H1 (cell line): ENCODE data around the gene MEGF11. TPM values are rescaled to one million over a fixed set of nuclear protein-coding genes. Genes with fewer than 3 reads are reported as not detected.

Source experiments
- CTCF ChIA-PET: fragments of 300-600 bp; sonication (Branson Sonifier 250); formaldehyde crosslinking; loops from one replicate; lab custom pipeline; 2021; ENCODE audit not compliant: partially characterized antibody; lab: Charles Lee
- POLR2A ChIA-PET: fragments of 300-600 bp; sonication (Branson Sonifier 250); formaldehyde crosslinking; loops from one replicate; lab custom pipeline; 2021; ENCODE audit warnings: inconsistent platforms; ENCODE audit not compliant: partially characterized antibody; lab: Charles Lee
- DNase-seq, 2 experiments: peaks; one replicate each; pipeline versions ENCODE4 v3.0.0 to v3.0.0-alpha.2; 2010 to 2022; ENCODE audit warnings: low spot score in 2 of 2, low read depth in 1 of 2, mixed read lengths in 1 of 2
- FAIRE-seq: peaks from 2 replicates; lab custom pipeline; 2011; peaks lifted over from hg19 to GRCh38; lab: Jason Lieb, UNC
- H2AFZ ChIP-seq: 2 replicates; pipeline ENCODE4 v1.8.1; 2012; ENCODE audit warnings: low read length, inconsistent platforms
- H2AK5ac ChIP-seq: 2 replicates; pipeline ENCODE4 v1.6.1; 2013; ENCODE audit warnings: low read depth, low read length
- H2BK120ac ChIP-seq: replicated peaks from 2 replicates; pipeline ENCODE3; 2013; ENCODE audit warnings: low read depth, low read length, inconsistent platforms
- H2BK12ac ChIP-seq: 2 replicates; pipeline ENCODE4 v1.6.1; 2013; ENCODE audit warnings: low read depth, low read length
- H2BK15ac ChIP-seq: 2 replicates; pipeline ENCODE4 v1.6.1; 2013; ENCODE audit warnings: low read length
- H2BK20ac ChIP-seq: 2 replicates; pipeline ENCODE4 v1.6.1; 2013; ENCODE audit warnings: low read length
- H2BK5ac ChIP-seq: 2 replicates; pipeline ENCODE4 v1.6.1; 2013; ENCODE audit warnings: low read depth, low read length
- H3K14ac ChIP-seq: 2 replicates; pipeline ENCODE4 v1.6.1; 2013; ENCODE audit warnings: inconsistent platforms; ENCODE audit not compliant: insufficient read length
- H3K18ac ChIP-seq: 2 replicates; pipeline ENCODE4 v1.6.1; 2013; ENCODE audit warnings: low read length; ENCODE audit errors: extremely low read depth
- H3K23ac ChIP-seq: 2 replicates; pipeline ENCODE4 v1.6.1; 2013; ENCODE audit warnings: inconsistent platforms; ENCODE audit not compliant: insufficient read length
- H3K23me2 ChIP-seq: 2 replicates; pipeline ENCODE4 v1.6.1; 2013; ENCODE audit warnings: low read depth, low read length
- H3K27ac ChIP-seq: 2 replicates; pipeline ENCODE4 v1.6.1; 2011; ENCODE audit warnings: low read depth, low read length, inconsistent platforms
- H3K27me3 ChIP-seq, 4 experiments: replicated peaks in 1 of 4; 1 replicate in 1 of 4; 2 replicates in 3 of 4; pipeline versions ENCODE4 v1.6.1 to v1.8.1; 2011 to 2013; ENCODE audit warnings: low read length in 3 of 4, mild to moderate bottlenecking in 3 of 4, inconsistent platforms in 2 of 4, mixed read lengths in 2 of 4, moderate library complexity in 1 of 4; ENCODE audit not compliant: control insufficient read depth in 3 of 4, insufficient read depth in 3 of 4; ENCODE audit errors: extremely low read depth in 1 of 4
- H3K36me3 ChIP-seq, 4 experiments: 2 replicates each; pipeline versions ENCODE4 v1.6.1 to v1.8.1; 2011 to 2013; ENCODE audit warnings: mild to moderate bottlenecking in 4 of 4, low read length in 3 of 4, moderate library complexity in 2 of 4, control low read depth in 1 of 4, inconsistent platforms in 1 of 4; ENCODE audit not compliant: insufficient read depth in 4 of 4, control insufficient read depth in 2 of 4
- H3K4ac ChIP-seq: replicated peaks from 2 replicates; pipeline ENCODE3; 2013; ENCODE audit warnings: low read length, low read depth, mixed read lengths, inconsistent platforms; ENCODE audit not compliant: insufficient read length
- H3K4me1 ChIP-seq, 4 experiments: replicated peaks in 1 of 4; 1 replicate in 1 of 4; 2 replicates in 3 of 4; pipeline versions ENCODE4 v1.6.1 to v1.8.1; 2011 to 2013; ENCODE audit warnings: low read length in 3 of 4, inconsistent platforms in 2 of 4, mixed read lengths in 1 of 4; ENCODE audit not compliant: insufficient read depth in 4 of 4, control insufficient read depth in 3 of 4
- H3K4me2 ChIP-seq, 2 experiments: 2 replicates each; pipeline versions ENCODE4 v1.6.1 to v1.8.1; 2011 to 2013; ENCODE audit warnings: low read depth in 2 of 2, low read length in 2 of 2, control low read depth in 1 of 2, inconsistent platforms in 1 of 2, mild to moderate bottlenecking in 1 of 2; ENCODE audit not compliant: insufficient read depth in 1 of 2
- H3K4me3 ChIP-seq, 4 experiments: fragments of 200-600, 300-600 bp in 1 of 4; sonication (generic), shearing (Covaris generic), sonication (Bioruptor Twin) in 1 of 4; 2 replicates each; pipeline versions ENCODE4 v1.5.1 to v1.8.1; 2011 to 2016; ENCODE audit warnings: low read length in 4 of 4, low read depth in 3 of 4, control low read depth in 2 of 4, inconsistent platforms in 2 of 4, mild to moderate bottlenecking in 2 of 4, mixed read lengths in 1 of 4, moderate library complexity in 1 of 4; ENCODE audit not compliant: insufficient read depth in 2 of 4; ENCODE audit errors: extremely low read depth in 1 of 4
- H3K56ac ChIP-seq: replicated peaks from 2 replicates; pipeline ENCODE3; 2013; ENCODE audit warnings: low read depth, mild to moderate bottlenecking, mixed read lengths, low read length, inconsistent platforms; ENCODE audit not compliant: insufficient read length
- H3K79me1 ChIP-seq: 2 replicates; pipeline ENCODE4 v1.6.1; 2013; ENCODE audit warnings: low read depth, low read length, control low read depth
- H3K79me2 ChIP-seq, 2 experiments: 2 replicates each; pipeline versions ENCODE4 v1.6.1 to v1.8.1; 2012 to 2013; ENCODE audit warnings: low read length in 2 of 2, mild to moderate bottlenecking in 2 of 2, inconsistent platforms in 1 of 2; ENCODE audit not compliant: insufficient read depth in 2 of 2, control insufficient read depth in 1 of 2
- H3K9ac ChIP-seq, 4 experiments: replicated peaks in 1 of 4; 1 replicate in 1 of 4; 2 replicates in 3 of 4; pipeline versions ENCODE4 v1.6.1 to v1.8.1; 2011 to 2013; ENCODE audit warnings: low read depth in 3 of 4, low read length in 3 of 4, control low read depth in 2 of 4, mild to moderate bottlenecking in 2 of 4, moderate library complexity in 2 of 4, inconsistent platforms in 1 of 4; ENCODE audit errors: extremely low read depth in 1 of 4
- H3K9me3 ChIP-seq, 2 experiments: 2 replicates each; pipeline versions ENCODE4 v1.6.1 to v1.8.1; 2012 to 2013; ENCODE audit warnings: mild to moderate bottlenecking in 2 of 2, moderate library complexity in 2 of 2, control low read depth in 1 of 2, inconsistent platforms in 1 of 2, low read depth in 1 of 2, low read length in 1 of 2, mixed read lengths in 1 of 2; ENCODE audit not compliant: insufficient read depth in 2 of 2
- H4K20me1 ChIP-seq, 2 experiments: replicated peaks in 1 of 2; 2 replicates each; pipeline versions ENCODE3 to v1.8.1; 2011 to 2013; ENCODE audit warnings: inconsistent platforms in 2 of 2, low read length in 2 of 2, mild to moderate bottlenecking in 1 of 2; ENCODE audit not compliant: insufficient read depth in 2 of 2, control insufficient read depth in 1 of 2
- H4K5ac ChIP-seq: 2 replicates; pipeline ENCODE4 v1.6.1; 2013; ENCODE audit warnings: low read length, low read depth, mixed read lengths, inconsistent platforms; ENCODE audit not compliant: insufficient read length
- H4K8ac ChIP-seq: 2 replicates; pipeline ENCODE4 v1.8.0; 2013; ENCODE audit warnings: mild to moderate bottlenecking, moderate library complexity, low read length, inconsistent platforms; ENCODE audit not compliant: insufficient read depth; ENCODE audit errors: extremely low read depth
- H4K91ac ChIP-seq: replicated peaks from 2 replicates; pipeline ENCODE3; 2013; ENCODE audit warnings: low read length, mixed read lengths, inconsistent platforms; ENCODE audit not compliant: insufficient read length
- BRCA1 ChIP-seq: IDR thresholded peaks from 2 replicates; pipeline ENCODE4 v1.6.1; 2012; ENCODE audit warnings: low read depth, low read length, improper control_type of control experiment
- CHD2 ChIP-seq: IDR thresholded peaks from 2 replicates; pipeline ENCODE4 v1.6.1; 2012; ENCODE audit warnings: low read length, improper control_type of control experiment
- CTBP2 ChIP-seq: IDR thresholded peaks from 2 replicates; pipeline ENCODE4 v1.7.0; 2011; ENCODE audit warnings: borderline replicate concordance, mild to moderate bottlenecking, moderate library complexity, mixed read lengths, low read length; ENCODE audit not compliant: insufficient read depth, insufficient read length
- FOSL1 ChIP-seq: IDR thresholded peaks from 2 replicates; pipeline ENCODE4 v1.6.1; 2011; ENCODE audit warnings: mild to moderate bottlenecking, low read depth, low read length, moderate library complexity; ENCODE audit not compliant: insufficient read depth
- HDAC2 ChIP-seq, 2 experiments: fragments of 300-600 bp in 1 of 2; sonication (generic) in 1 of 2; IDR thresholded peaks; 2 replicates each; pipeline ENCODE4 v1.6.1; 2011 to 2012; ENCODE audit warnings: low read depth in 2 of 2, low read length in 2 of 2, mild to moderate bottlenecking in 2 of 2, moderate library complexity in 2 of 2, borderline replicate concordance in 1 of 2, inconsistent platforms in 1 of 2
- NANOG ChIP-seq: IDR thresholded peaks from 2 replicates; pipeline ENCODE4 v1.6.1; 2011; ENCODE audit warnings: low read length, low read depth, mild to moderate bottlenecking, inconsistent platforms; ENCODE audit not compliant: insufficient read depth, poor library complexity, severe bottlenecking
- PHF8 ChIP-seq: fragments of 200-600 bp; sonication (generic); conservative IDR thresholded peaks from 2 replicates; pipeline ENCODE4 v1.7.1; 2012; ENCODE audit warnings: low read depth, mild to moderate bottlenecking, inconsistent platforms, low read length, moderate library complexity
- POLR2A ChIP-seq, 2 experiments: IDR thresholded peaks; 1 replicate in 1 of 2; 2 replicates in 1 of 2; pipeline ENCODE4 v1.6.1; 2011; ENCODE audit warnings: low read depth in 2 of 2, low read length in 2 of 2, mild to moderate bottlenecking in 2 of 2; ENCODE audit errors: control extremely low read depth in 1 of 2
- RBBP5 ChIP-seq: IDR thresholded peaks from 2 replicates; pipeline ENCODE4 v1.7.1; 2012; ENCODE audit warnings: low read depth, mild to moderate bottlenecking, inconsistent platforms, low read length, moderate library complexity, borderline replicate concordance
- SUZ12 ChIP-seq: fragments of 200-600 bp; sonication (generic); IDR thresholded peaks from 2 replicates; pipeline ENCODE4 v1.6.1; 2012; ENCODE audit warnings: mild to moderate bottlenecking, inconsistent platforms, low read length, moderate library complexity, mixed read lengths
- TAF1 ChIP-seq: IDR thresholded peaks from 2 replicates; pipeline ENCODE4 v1.6.1; 2011; ENCODE audit warnings: mild to moderate bottlenecking, low read depth, low read length
- TEAD4 ChIP-seq: IDR thresholded peaks from 2 replicates; pipeline ENCODE4 v1.6.1; 2012; ENCODE audit warnings: low read depth, low read length, inconsistent platforms, mixed read lengths
- WGBS, 2 experiments: shearing (Covaris generic) in 1 of 2; methylation state at CpG; one replicate each; pipeline versions ENCODE4 v1.1.6 to v1.1.7; 2013 to 2015; ENCODE audit warnings: low lambda C conversion rate in 2 of 2, mixed read lengths in 2 of 2, inconsistent platforms in 1 of 2, low coverage in 1 of 2, missing lambda C conversion rate in 1 of 2; ENCODE audit not compliant: insufficient replicate concordance in 2 of 2, insufficient coverage in 1 of 2, insufficient read length in 1 of 2; ENCODE audit errors: extremely low coverage in 1 of 2, missing lambda C conversion rate in 1 of 2; 5-methylcytosine and 5-hydroxymethylcytosine counted together
- polyA plus RNA-seq, 7 experiments: library from polyadenylated mRNA; depleted of rRNA in 3 of 7; stranded (reverse) in 5 of 7; unstranded in 2 of 7; fragments of >200 nt in 5 of 7; fragments of 200-250 nt in 2 of 7; gene quantifications; 1 replicate in 5 of 7; 2 replicates in 1 of 7; 4 replicates in 1 of 7; pipeline versions ENCODE4 v1.2.1 to v1.2.3, GENCODE V29; 2011 to 2013; ENCODE audit warnings: missing spikeins in 2 of 7, mixed read lengths in 2 of 7
- total RNA-seq: library from RNA; stranded (reverse); fragmentation: NEBNext Ultra II Directional; extraction: Animal tissue kit (Norgen Biotek cat#: 25700); gene quantifications from 2 replicates; pipeline ENCODE4 v1.2.1, GENCODE V29; 2021
- TF ChIP-seq, protein P1 (sequence below): IDR thresholded peaks from 2 replicates; pipeline ENCODE4 v1.6.1; 2011; ENCODE audit warnings: low read depth, mild to moderate bottlenecking, low read length; ENCODE audit not compliant: insufficient read depth

MEGF11 gene
- total and polyA plus RNA-seq, 2 of the 8 experiments (the other 6 are each of a cell fraction or from before 2014, with no cell fraction given) = 4.4 to 4.8 TPM

DNA sequence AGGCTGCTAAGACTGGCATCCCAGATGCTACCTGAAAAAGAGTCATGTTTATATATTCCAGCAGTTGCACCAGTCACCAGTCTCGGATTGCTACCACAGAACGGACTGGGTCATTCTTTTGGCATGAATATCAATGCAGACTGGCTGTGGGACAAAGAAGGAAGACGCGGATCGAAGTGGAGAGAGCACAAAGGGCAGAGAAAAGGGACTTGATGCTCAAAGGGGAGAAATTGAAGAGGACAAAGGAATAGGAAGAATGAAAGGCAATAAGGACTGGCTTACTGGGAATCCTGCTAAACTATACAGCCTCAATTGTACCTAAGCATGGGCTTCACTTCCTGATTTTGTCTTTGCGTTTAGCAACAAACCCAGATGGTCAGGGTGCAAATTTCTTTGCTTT, 24.5 kb upstream of the MEGF11 start:
- no peaks in the 10 kb centered on the region for H4K20me1 ChIP-seq
- H3K79me2 ChIP-seq = no peaks in the 10 kb centered on the region
- no peaks in the 10 kb centered on the region for H3K27me3 ChIP-seq
- no peak overlapping the region for H2AK5ac ChIP-seq
- TF ChIP-seq HDAC2 (IDR thresholded peaks at IDR 0.05; ENCODE audit: borderline replicate concordance in 1 of 2, low read depth in 2 of 2, low read length in 2 of 2) (no peak), PHF8 (no peak), RBBP5 (no peak), NANOG (no peak), TAF1 (no peak), BRCA1 (no peak), CTBP2 (no peak), TEAD4 (no peak), POLR2A (IDR thresholded peaks at IDR 0.05; ENCODE audit: control extremely low read depth in 1 of 2, low read depth in 2 of 2, low read length in 2 of 2) (no peak), CHD2 (no peak), SUZ12 (no peak), FOSL1 (no peak)
- TF ChIP-seq, protein P1, sequence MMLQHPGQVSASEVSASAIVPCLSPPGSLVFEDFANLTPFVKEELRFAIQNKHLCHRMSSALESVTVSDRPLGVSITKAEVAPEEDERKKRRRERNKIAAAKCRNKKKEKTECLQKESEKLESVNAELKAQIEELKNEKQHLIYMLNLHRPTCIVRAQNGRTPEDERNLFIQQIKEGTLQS = no peak
- no peak overlapping the region for H3K56ac ChIP-seq
- no peaks in the 10 kb centered on the region for H3K36me3 ChIP-seq
- no peaks in the 10 kb centered on the region for H3K9me3 ChIP-seq
- no peaks in the 10 kb centered on the region for H3K79me1 ChIP-seq
- no peak overlapping the region for H3K14ac ChIP-seq
- DNase-seq (no peak), FAIRE-seq (no peak)
- no peak overlapping the region for H4K8ac ChIP-seq
- H3K4me1 ChIP-seq = no peaks in the 10 kb centered on the region
- H3K18ac ChIP-seq = no peak overlapping the region
- H2BK12ac ChIP-seq = no peak overlapping the region
- no peak overlapping the region for H3K9ac ChIP-seq
- POLR2A ChIA-PET = interaction anchor here (1.0 kb wide), 1 partner anchor 20 kb away, joined by 3 read pairs; no protein-coding TSS in a partner anchor
- no peak overlapping the region for H3K4me3 ChIP-seq
- no peak overlapping the region for H2BK20ac ChIP-seq
- H4K91ac ChIP-seq = no peak overlapping the region
- 85% methylated on average over 6 of the region's 6 CpGs; no CpG with 5 or more reads in 1 of the 2 experiments for WGBS, 2 experiments
- no peak overlapping the region for H3K4ac ChIP-seq
- no peak overlapping the region for H2AFZ ChIP-seq
- no peaks in the 10 kb centered on the region for H3K23me2 ChIP-seq
- H2BK120ac ChIP-seq = no peak overlapping the region
- H3K4me2 ChIP-seq = no peak overlapping the region
- H2BK15ac ChIP-seq = no peak overlapping the region
- H4K5ac ChIP-seq = no peak overlapping the region
- H3K23ac ChIP-seq = no peak overlapping the region
- H2BK5ac ChIP-seq = no peak overlapping the region
- CTCF ChIA-PET = interaction anchor here (0.7 to 1.3 kb wide), 2 partner anchors 10 to 356 kb away, joined by 3 to 5 read pairs; no protein-coding TSS in a partner anchor
- H3K27ac ChIP-seq = no peak overlapping the region
